RWPE1 (cell line): ENCODE data around the gene ZNF555.

Source experiments
- CTCF ChIA-PET: fragments of 350-600 bp; sonication (Branson Sonifier 250); formaldehyde crosslinking; extraction: SDS; loops from one replicate; lab custom pipeline; 2021; lab: Yijun Ruan, JAX
- POLR2A ChIA-PET: fragments of 400-600 bp; formaldehyde crosslinking; extraction: SDS; loops from one replicate; lab custom pipeline; 2020; ENCODE audit warnings: antibody characterized with exemption; ENCODE audit not compliant: low non-redundant PET; lab: Yijun Ruan, JAX
- DNase-seq: peaks from one replicate; pipeline ENCODE4 v3.0.0; 2012; ENCODE audit warnings: low spot score
- H3K27ac ChIP-seq: fragments of 450-650 bp; 2 replicates; pipeline ENCODE4 v1.5.1; 2017
- CTCF ChIP-seq: fragments of 450-650 bp; conservative IDR thresholded peaks from 2 replicates; pipeline ENCODE4 v1.5.1; 2017; ENCODE audit warnings: low read depth, mild to moderate bottlenecking

ZNF555 gene

GRCh38 chr19:2837430-2837829, 3.8 kb upstream of the ZNF555 start:
- ChIA-PET CTCF (interaction anchor here (0.6 kb wide), 1 partner anchor 38 kb away, joined by 4 read pairs; no protein-coding TSS in a partner anchor), POLR2A (no interaction called here)
- DNase-seq: no peak
- H3K27ac ChIP-seq: no peak overlapping the region
- TF ChIP-seq CTCF: no peak

- DNase-seq: peak; percentile 18
- TF ChIP-seq CTCF: no peak
- POLR2A ChIA-PET: interaction anchor here (0.6 kb wide), 1 partner anchor 59 kb away, joined by 3 read pairs; the partner anchor contains the start of gene ZNF57
- CTCF ChIA-PET: no interaction called here
- H3K27ac ChIP-seq: peak overlapping the region; percentile 86
These were observed 740 bp downstream of the ZNF555 start for GRCh38 chr19:2841855-2842574.

GRCh38 chr19:2845107-2845506, 3.8 kb downstream of the ZNF555 start:
- no peak for DNase-seq
- CTCF ChIA-PET: no interaction called here
- H3K27ac ChIP-seq: no peak overlapping the region
- POLR2A ChIA-PET: no interaction called here
- TF ChIP-seq CTCF: no peak

- CTCF ChIA-PET: no interaction called here
- no peak for TF ChIP-seq CTCF
- POLR2A ChIA-PET: no interaction called here
- no peak for DNase-seq
- H3K27ac ChIP-seq: no peak overlapping the region
These were observed 5.1 kb downstream of the ZNF555 start for GRCh38 chr19:2846180-2846894.

- ChIA-PET CTCF (no interaction called here), POLR2A (no interaction called here)
- no peak for TF ChIP-seq CTCF
- no peak overlapping the region for H3K27ac ChIP-seq
- no peak for DNase-seq
These were observed 6.2 kb downstream of the ZNF555 start for GRCh38 chr19:2847507-2847906.

GRCh38 chr19:2848616-2849015, 7.3 kb downstream of the ZNF555 start:
- no peak for TF ChIP-seq CTCF
- ChIA-PET CTCF (interaction anchor here (0.6 kb wide), 1 partner anchor 70 kb away, joined by 3 read pairs; no protein-coding TSS in a partner anchor), POLR2A (no interaction called here)
- no peak overlapping the region for H3K27ac ChIP-seq
- no peak for DNase-seq
